Measurements from ENCODE around the gene DTHD1. TPM values are rescaled to one million over a fixed set of nuclear protein-coding genes. Genes with fewer than 3 reads are reported as not detected.

The DTHD1 gene
- total RNA-seq, 3 donors from 2014 or later (not counting 1 experiment from before 2014, with no cell fraction given), result 67.0 to 95.4 (median 81.5) TPM

GRCh38 chr4:36310216-36310615 lies 28.8 kb downstream of the DTHD1 start:
- H3K4me3 Mint-ChIP-seq, result peak overlapping the region; percentile 47
- H3K27me3 Mint-ChIP-seq (ENCODE audit: low read depth in 2 of 2), result no peaks in the 10 kb centered on the region
- no peaks in the 10 kb centered on the region for H3K9me3 ChIP-seq (ENCODE audit: control insufficient read depth, insufficient read depth, low read length)
- H3K36me3 ChIP-seq (ENCODE audit: control insufficient read depth, insufficient read depth, low read length), result peaks cover 2% of the 10 kb centered on the region
- H3K4me3 ChIP-seq (ENCODE audit: low read length), result no peak overlapping the region
- intact Hi-C loops (cut with micrococcal nuclease), result no loop called here
- H3K36me3 Mint-ChIP-seq, result peaks cover 2% of the 10 kb centered on the region
- WGBS (ENCODE audit: insufficient coverage), result 29% methylated on average over 1 of the region's 4 CpGs
- no peak for ATAC-seq
- no peaks in the 10 kb centered on the region for H3K27me3 ChIP-seq (ENCODE audit: control insufficient read depth, insufficient read depth, low read length)
- H3K27ac ChIP-seq (ENCODE audit: low read length), result no peak overlapping the region
- H3K4me1 Mint-ChIP-seq, result peaks cover 50 to 55% of the 10 kb centered on the region in 2 donors
- TF ChIP-seq CTCF (IDR thresholded peaks at IDR 0.05), result no peak
- peaks cover 17% of the 10 kb centered on the region for H3K4me1 ChIP-seq (ENCODE audit: control insufficient read depth, insufficient read depth, low read length)
- no peaks in the 10 kb centered on the region for H3K9me3 Mint-ChIP-seq
- DNase-seq, result no peak
- peak overlapping the region; percentile 41 to 53 for H3K27ac Mint-ChIP-seq

- Mint-ChIP-seq H3K4me3 (peak overlapping the region; percentile 47), H3K4me1 (peaks cover 44 to 49% of the 10 kb centered on the region in 2 donors), H3K27ac (peak overlapping the region; percentile 41 to 53), H3K36me3 (no peaks in the 10 kb centered on the region), H3K9me3 (no peaks in the 10 kb centered on the region), H3K27me3 (ENCODE audit: low read depth in 2 of 2) (no peaks in the 10 kb centered on the region)
- Histone ChIP-seq H3K4me1 (ENCODE audit: control insufficient read depth, insufficient read depth, low read length) (peaks cover 17% of the 10 kb centered on the region), H3K4me3 (ENCODE audit: low read length) (no peak overlapping the region), H3K36me3 (ENCODE audit: control insufficient read depth, insufficient read depth, low read length) (peaks cover 2% of the 10 kb centered on the region), H3K27me3 (ENCODE audit: control insufficient read depth, insufficient read depth, low read length) (no peaks in the 10 kb centered on the region), H3K9me3 (ENCODE audit: control insufficient read depth, insufficient read depth, low read length) (no peaks in the 10 kb centered on the region), H3K27ac (ENCODE audit: low read length) (peak overlapping the region; percentile 7)
- ATAC-seq, result peak; percentile 73 to 82 (median 77)
- peak in 1 of 2 donors; percentile 34 for DNase-seq
- intact Hi-C loops (cut with micrococcal nuclease), result no loop called here
- TF ChIP-seq CTCF (IDR thresholded peaks at IDR 0.05), result no peak
- 1% methylated on average over 8 of the region's 8 CpGs for WGBS (ENCODE audit: insufficient coverage)
Measured at GRCh38 chr4:36310793-36311192, 29.4 kb downstream of the DTHD1 start.

GRCh38 chr4:36312511-36312910 lies 31.1 kb downstream of the DTHD1 start:
- H3K4me1 Mint-ChIP-seq, result peaks cover 44 to 45% of the 10 kb centered on the region in 2 donors
- TF ChIP-seq CTCF (IDR thresholded peaks at IDR 0.05), result no peak
- no peaks in the 10 kb centered on the region for H3K27me3 ChIP-seq (ENCODE audit: control insufficient read depth, insufficient read depth, low read length)
- H3K4me3 Mint-ChIP-seq, result peak overlapping the region; percentile 73
- no peak overlapping the region for H3K27ac ChIP-seq (ENCODE audit: low read length)
- H3K27ac Mint-ChIP-seq, result peak overlapping the region; percentile 41 to 72
- no peaks in the 10 kb centered on the region for H3K9me3 Mint-ChIP-seq
- peaks cover 2% of the 10 kb centered on the region for H3K36me3 ChIP-seq (ENCODE audit: control insufficient read depth, insufficient read depth, low read length)
- intact Hi-C loops (cut with micrococcal nuclease), result no loop called here
- H3K9me3 ChIP-seq (ENCODE audit: control insufficient read depth, insufficient read depth, low read length), result no peaks in the 10 kb centered on the region
- H3K27me3 Mint-ChIP-seq (ENCODE audit: low read depth in 2 of 2), result no peaks in the 10 kb centered on the region
- no peak overlapping the region for H3K4me3 ChIP-seq (ENCODE audit: low read length)
- DNase-seq (no peak), ATAC-seq (no peak)
- no peaks in the 10 kb centered on the region for H3K36me3 Mint-ChIP-seq
- peaks cover 17% of the 10 kb centered on the region for H3K4me1 ChIP-seq (ENCODE audit: control insufficient read depth, insufficient read depth, low read length)
- 93% methylated on average over 3 of the region's 3 CpGs for WGBS (ENCODE audit: insufficient coverage)

GRCh38 chr4:36313301-36313700 lies 31.9 kb downstream of the DTHD1 start:
- no peaks in the 10 kb centered on the region for H3K36me3 Mint-ChIP-seq
- no peak for DNase-seq
- no peaks in the 10 kb centered on the region for H3K36me3 ChIP-seq (ENCODE audit: control insufficient read depth, insufficient read depth, low read length)
- no peak overlapping the region for H3K4me3 ChIP-seq (ENCODE audit: low read length)
- no peak overlapping the region for H3K27ac ChIP-seq (ENCODE audit: low read length)
- peaks cover 47 to 53% of the 10 kb centered on the region in 2 donors for H3K4me1 Mint-ChIP-seq
- H3K9me3 Mint-ChIP-seq, result no peaks in the 10 kb centered on the region
- ATAC-seq, result no peak
- no peaks in the 10 kb centered on the region for H3K9me3 ChIP-seq (ENCODE audit: control insufficient read depth, insufficient read depth, low read length)
- H3K27ac Mint-ChIP-seq, result peak overlapping the region; percentile 41 to 72
- no peak for TF ChIP-seq CTCF (IDR thresholded peaks at IDR 0.05)
- peak overlapping the region; percentile 25 for H3K4me3 Mint-ChIP-seq
- H3K27me3 ChIP-seq (ENCODE audit: control insufficient read depth, insufficient read depth, low read length), result no peaks in the 10 kb centered on the region
- peaks cover 17% of the 10 kb centered on the region for H3K4me1 ChIP-seq (ENCODE audit: control insufficient read depth, insufficient read depth, low read length)
- no peaks in the 10 kb centered on the region for H3K27me3 Mint-ChIP-seq (ENCODE audit: low read depth in 2 of 2)
- intact Hi-C loops (cut with micrococcal nuclease), result no loop called here
